GF-D8 (cell line): ENCODE results near the gene AMY1A.
"Not testable (repeated sequence)": the region's sequence is repeated elsewhere in the genome, so short reads cannot be mapped to it uniquely, and the experiment has no call there.

Experiments used
- DNase-seq: peaks from one replicate; lab custom pipeline; 2025; lab: John Stamatoyannopoulos, UW

AMY1A gene

DNA sequence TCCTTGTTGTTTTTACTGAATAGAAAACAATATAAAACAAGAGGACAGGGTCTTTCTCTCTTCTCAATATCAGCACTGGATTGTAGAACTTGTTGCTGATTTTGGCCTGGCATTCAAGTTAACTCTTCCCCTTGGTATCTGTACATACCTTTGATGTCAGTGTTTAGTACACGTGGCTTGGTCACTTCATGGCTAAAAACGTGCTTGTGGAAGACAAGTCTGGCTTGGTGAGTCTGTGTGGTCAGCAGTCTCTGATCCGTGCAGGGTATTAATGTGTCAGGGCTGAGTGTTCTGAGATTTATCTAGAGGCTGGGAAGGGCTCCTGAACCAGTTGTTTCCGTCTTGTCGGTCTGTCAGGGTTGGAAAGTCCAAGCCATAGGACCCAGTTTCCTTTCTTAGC, at the start of gene AMY1A:
TSS of gene AMY1A (plus strand) at position 301 of the 400 bp plus-strand sequence. CDS start 571 bp downstream, outside the sequence.
- DNase-seq, result not testable (repeated sequence)

DNA sequence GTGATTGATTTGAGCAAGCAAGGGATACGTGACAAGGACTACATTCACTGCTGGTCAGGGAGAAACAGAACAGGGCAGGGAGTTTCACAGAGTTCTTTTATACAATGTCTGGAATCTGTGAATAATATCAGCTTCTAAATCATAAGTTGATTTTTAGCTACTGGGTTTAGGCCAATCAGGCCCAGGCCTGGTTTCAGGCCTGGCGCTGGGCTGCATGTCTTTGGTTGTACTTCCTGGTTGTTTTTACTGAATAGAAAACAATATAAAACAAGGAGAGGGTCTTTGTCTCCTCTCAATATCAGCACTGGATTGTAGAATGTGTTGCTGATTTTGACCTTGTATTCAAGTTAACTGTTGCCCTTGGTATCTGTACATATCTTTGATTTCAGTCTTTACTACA, 39.2 kb upstream of the AMY1A start:
- DNase-seq, result no peak

DNA sequence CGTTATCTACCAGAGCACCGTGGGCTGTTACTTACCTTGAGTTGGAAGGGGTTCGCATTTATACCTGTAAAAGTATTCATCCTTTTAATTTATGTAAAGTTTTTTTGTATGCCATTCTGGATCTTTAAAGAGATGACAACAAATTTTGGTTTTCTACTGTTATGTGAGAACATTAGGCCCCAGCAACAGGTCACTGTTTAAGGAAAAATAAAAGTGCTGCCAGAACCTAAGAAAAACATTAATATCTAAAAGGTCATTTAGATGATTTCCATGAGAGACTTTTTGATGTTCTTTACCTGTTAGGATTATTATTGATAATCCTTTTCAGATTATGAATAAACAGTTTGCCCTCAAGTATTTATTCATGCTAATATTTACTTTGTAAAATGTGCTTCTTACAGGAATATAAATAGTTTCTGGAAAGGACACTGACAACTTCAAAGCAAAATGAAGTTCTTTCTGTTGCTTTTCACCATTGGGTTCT, 38.5 kb upstream of the AMY1A start, which contains the start of gene AMY2A:
TSS of gene AMY2A (plus strand) at position 434 of the 484 bp plus-strand sequence. CDS start at position 448, 14 bp downstream.
- not testable (repeated sequence) for DNase-seq

- DNase-seq, result not testable (repeated sequence)
Measured at GRCh38 chr1:103627436-103627835, 28.1 kb upstream of the AMY1A start.

DNA sequence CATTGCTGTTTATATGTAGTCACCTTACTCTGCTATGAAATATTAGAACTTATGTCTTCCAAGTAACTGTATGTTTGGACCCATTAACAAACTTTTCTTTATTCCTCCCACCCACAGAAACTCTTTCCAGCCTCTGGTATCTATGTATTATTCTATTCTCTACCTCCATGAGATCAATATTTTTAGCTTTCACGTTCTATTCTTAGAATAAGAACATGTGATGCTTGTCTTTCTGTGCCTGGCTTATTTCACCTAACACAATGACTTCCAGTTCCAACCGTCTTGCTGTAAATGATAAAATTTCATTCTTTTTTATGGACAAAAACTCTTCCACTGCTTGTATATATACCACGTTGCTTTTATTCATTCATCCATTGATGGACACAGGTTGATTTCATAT, 14.4 kb upstream of the AMY1A start:
- DNase-seq, result not testable (repeated sequence)

- not testable (repeated sequence) for DNase-seq
Measured at GRCh38 chr1:103643908-103644307, 11.7 kb upstream of the AMY1A start.

GRCh38 chr1:103650305-103650704, 5.3 kb upstream of the AMY1A start:
- DNase-seq, result not testable (repeated sequence)

- not testable (repeated sequence) for DNase-seq
Measured at GRCh38 chr1:103650889-103651288, 4.7 kb upstream of the AMY1A start.

DNA sequence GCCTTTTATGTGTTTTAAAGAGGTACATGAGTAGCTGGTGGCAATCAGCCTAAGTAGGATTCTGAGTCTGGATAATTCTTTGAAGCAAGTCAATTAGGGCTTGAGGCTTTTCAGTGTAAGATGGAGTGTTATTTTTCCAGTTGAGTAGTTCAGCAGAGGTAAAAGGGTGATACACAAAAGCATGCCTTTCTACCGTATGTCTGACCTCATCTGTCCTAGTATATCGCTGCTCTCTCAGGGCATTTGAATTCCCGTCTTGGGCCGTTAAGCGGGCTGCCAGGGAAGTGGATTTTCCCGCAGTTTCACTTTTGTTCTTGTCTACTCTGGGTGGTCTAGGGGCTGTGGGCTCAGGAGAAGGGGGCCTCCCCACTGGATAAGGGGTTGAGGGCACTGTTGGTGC, 1.4 kb upstream of the AMY1A start:
- DNase-seq, result not testable (repeated sequence)

- not testable (repeated sequence) for DNase-seq
Measured at GRCh38 chr1:103676335-103676734, 20.8 kb downstream of the AMY1A start.

- DNase-seq, result not testable (repeated sequence)
Measured at GRCh38 chr1:103696110-103696509, 40.5 kb downstream of the AMY1A start, which contains the start of gene AMY1B. Gene AMY1B (minus strand): TSS chr1:103696210. CDS start chr1:103695639, 571 bp downstream.

- DNase-seq, result not testable (repeated sequence)
Measured at GRCh38 chr1:103697430-103697829, 41.9 kb downstream of the AMY1A start.

GRCh38 chr1:103700669-103701068, 45.1 kb downstream of the AMY1A start:
- not testable (repeated sequence) for DNase-seq

GRCh38 chr1:103701256-103701655, 45.7 kb downstream of the AMY1A start:
- DNase-seq, result not testable (repeated sequence)

- DNase-seq, result not testable (repeated sequence)
Measured at GRCh38 chr1:103707670-103708069, 52.1 kb downstream of the AMY1A start.

- not testable (repeated sequence) for DNase-seq
Measured at GRCh38 chr1:103710381-103710780, 54.8 kb downstream of the AMY1A start.
